Cardiac muscle cell (in vitro differentiated cells and primary cell): ENCODE results near the gene KCNS1. TPM values are rescaled to one million over a fixed set of nuclear protein-coding genes. Genes with fewer than 3 reads are reported as not detected.

Experiments used
- DNase-seq, 2 donors: peaks; one replicate each; pipeline versions ENCODE4 v3.0.0 to v3.0.0-alpha.2; 2010 to 2017; ENCODE audit warnings: low read depth in 1 of 2, low spot score in 1 of 2
- H3K27ac ChIP-seq: fragments of 200-600 bp; sonication (generic); 2 replicates; pipeline ENCODE4 v1.5.1; 2016
- H3K27me3 ChIP-seq: fragments of 200-600 bp; sonication (generic); 2 replicates; pipeline ENCODE4 v1.6.0; 2016; ENCODE audit warnings: control low read depth
- H3K36me3 ChIP-seq: fragments of 200-600 bp; sonication (generic); 2 replicates; pipeline ENCODE4 v1.5.1; 2016; ENCODE audit warnings: control low read depth
- H3K4me1 ChIP-seq: fragments of 200-600 bp; sonication (generic); 2 replicates; pipeline ENCODE4 v1.8.1; 2017; ENCODE audit warnings: low read depth, mild to moderate bottlenecking, mixed run types
- H3K4me3 ChIP-seq: fragments of 200-600 bp; sonication (generic); 2 replicates; pipeline ENCODE4 v1.5.1; 2016; ENCODE audit warnings: mild to moderate bottlenecking
- H3K9me3 ChIP-seq: fragments of 200-600 bp; sonication (generic); 2 replicates; pipeline ENCODE4 v1.5.1; 2017; ENCODE audit warnings: low read depth, mild to moderate bottlenecking, control low read depth
- polyA plus RNA-seq: library from polyadenylated mRNA; unstranded; fragments of >200 nt; fragmentation: Nextera tagmentation; extraction: Ambion mirVana; gene quantifications from 2 replicates; pipeline ENCODE4 v1.2.1, GENCODE V29; 2016
- total RNA-seq: library from RNA; depleted of rRNA; stranded (reverse); fragments of >200 nt; gene quantifications from 2 replicates; pipeline ENCODE4 v1.2.3, GENCODE V29; 2016
- TF ChIP-seq, protein P1 (sequence below): IDR thresholded peaks from 2 replicates; pipeline ENCODE4 v1.5.1; 2012; ENCODE audit warnings: low read depth, mild to moderate bottlenecking, low read length

The KCNS1 gene
- total and polyA plus RNA-seq, 2 experiments from 2014 or later = not detected

DNA sequence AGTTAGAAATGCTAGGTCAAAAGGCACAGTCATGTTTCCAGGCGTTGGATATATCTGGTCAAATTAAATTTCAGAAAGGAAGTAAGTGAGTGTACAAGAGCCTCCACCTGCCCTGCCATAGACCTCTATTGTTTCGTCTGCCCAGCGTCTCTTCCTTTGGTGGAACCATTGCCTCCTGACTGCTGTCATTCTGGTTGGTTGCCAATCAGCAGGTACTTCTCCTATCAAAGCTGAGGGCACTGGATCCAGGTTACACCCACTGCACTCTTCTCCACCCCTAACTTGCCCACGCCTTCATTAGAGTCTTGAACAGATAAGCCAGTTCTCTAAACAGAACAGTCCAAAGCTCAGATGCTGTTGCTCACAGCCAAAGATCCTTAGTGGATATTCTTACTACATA is 16.7 kb upstream of the KCNS1 start:
- TF ChIP-seq, protein P1, sequence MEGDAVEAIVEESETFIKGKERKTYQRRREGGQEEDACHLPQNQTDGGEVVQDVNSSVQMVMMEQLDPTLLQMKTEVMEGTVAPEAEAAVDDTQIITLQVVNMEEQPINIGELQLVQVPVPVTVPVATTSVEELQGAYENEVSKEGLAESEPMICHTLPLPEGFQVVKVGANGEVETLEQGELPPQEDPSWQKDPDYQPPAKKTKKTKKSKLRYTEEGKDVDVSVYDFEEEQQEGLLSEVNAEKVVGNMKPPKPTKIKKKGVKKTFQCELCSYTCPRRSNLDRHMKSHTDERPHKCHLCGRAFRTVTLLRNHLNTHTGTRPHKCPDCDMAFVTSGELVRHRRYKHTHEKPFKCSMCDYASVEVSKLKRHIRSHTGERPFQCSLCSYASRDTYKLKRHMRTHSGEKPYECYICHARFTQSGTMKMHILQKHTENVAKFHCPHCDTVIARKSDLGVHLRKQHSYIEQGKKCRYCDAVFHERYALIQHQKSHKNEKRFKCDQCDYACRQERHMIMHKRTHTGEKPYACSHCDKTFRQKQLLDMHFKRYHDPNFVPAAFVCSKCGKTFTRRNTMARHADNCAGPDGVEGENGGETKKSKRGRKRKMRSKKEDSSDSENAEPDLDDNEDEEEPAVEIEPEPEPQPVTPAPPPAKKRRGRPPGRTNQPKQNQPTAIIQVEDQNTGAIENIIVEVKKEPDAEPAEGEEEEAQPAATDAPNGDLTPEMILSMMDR = no peak
- Histone ChIP-seq H3K4me3 (no peak overlapping the region), H3K27me3 (no peaks in the 10 kb centered on the region), H3K4me1 (no peaks in the 10 kb centered on the region), H3K27ac (no peak overlapping the region), H3K9me3 (no peaks in the 10 kb centered on the region), H3K36me3 (no peaks in the 10 kb centered on the region)
- no peak for DNase-seq

DNA sequence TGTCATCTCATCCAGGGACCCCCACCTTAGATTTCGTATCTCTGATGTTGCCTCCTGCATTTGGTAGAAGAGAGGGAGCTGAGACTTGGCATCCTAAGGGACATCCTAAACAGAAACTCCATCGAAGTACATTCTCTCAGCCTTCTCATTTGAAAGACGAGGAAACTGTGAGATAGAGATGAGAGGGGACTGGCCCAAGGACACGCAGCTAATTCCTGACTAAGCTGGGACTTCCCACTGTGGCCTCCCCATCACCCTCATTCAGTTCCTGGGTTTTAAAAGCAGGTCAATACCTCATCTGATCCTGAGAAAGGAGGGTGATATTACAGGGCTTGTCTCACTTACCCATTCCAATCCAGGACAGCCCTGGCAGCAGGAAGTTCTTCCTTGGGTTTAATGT is 14.9 kb upstream of the KCNS1 start:
- H3K4me1 ChIP-seq = no peaks in the 10 kb centered on the region
- DNase-seq = no peak
- H3K4me3 ChIP-seq = no peak overlapping the region
- TF ChIP-seq, protein P1 = no peak
- H3K36me3 ChIP-seq = no peaks in the 10 kb centered on the region
- no peak overlapping the region for H3K27ac ChIP-seq
- no peaks in the 10 kb centered on the region for H3K9me3 ChIP-seq
- no peaks in the 10 kb centered on the region for H3K27me3 ChIP-seq

DNA sequence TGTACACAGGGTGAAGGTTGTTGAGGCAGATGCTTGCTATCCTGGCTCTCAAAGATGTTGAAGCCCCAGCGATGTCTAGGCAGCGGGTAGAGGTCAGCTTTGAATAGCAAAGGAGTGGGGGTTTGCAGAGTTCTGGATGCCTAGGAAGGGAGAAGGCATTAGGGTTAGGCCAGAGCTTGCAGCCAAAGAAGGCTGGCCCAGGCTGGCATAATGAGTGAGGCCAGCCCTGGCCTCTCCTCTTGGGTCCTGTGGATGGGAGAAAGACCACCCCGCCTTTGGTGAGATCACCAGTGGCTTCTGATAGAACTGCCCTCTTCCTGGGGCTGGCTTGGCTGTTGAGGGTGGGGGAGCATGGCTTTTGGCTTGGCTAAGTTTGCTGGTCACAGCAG is 14.5 kb upstream of the KCNS1 start:
- Histone ChIP-seq H3K36me3 (no peaks in the 10 kb centered on the region), H3K27me3 (no peaks in the 10 kb centered on the region), H3K9me3 (no peaks in the 10 kb centered on the region), H3K4me3 (no peak overlapping the region), H3K27ac (no peak overlapping the region), H3K4me1 (no peaks in the 10 kb centered on the region)
- TF ChIP-seq, protein P1 = no peak
- DNase-seq = no peak

DNA sequence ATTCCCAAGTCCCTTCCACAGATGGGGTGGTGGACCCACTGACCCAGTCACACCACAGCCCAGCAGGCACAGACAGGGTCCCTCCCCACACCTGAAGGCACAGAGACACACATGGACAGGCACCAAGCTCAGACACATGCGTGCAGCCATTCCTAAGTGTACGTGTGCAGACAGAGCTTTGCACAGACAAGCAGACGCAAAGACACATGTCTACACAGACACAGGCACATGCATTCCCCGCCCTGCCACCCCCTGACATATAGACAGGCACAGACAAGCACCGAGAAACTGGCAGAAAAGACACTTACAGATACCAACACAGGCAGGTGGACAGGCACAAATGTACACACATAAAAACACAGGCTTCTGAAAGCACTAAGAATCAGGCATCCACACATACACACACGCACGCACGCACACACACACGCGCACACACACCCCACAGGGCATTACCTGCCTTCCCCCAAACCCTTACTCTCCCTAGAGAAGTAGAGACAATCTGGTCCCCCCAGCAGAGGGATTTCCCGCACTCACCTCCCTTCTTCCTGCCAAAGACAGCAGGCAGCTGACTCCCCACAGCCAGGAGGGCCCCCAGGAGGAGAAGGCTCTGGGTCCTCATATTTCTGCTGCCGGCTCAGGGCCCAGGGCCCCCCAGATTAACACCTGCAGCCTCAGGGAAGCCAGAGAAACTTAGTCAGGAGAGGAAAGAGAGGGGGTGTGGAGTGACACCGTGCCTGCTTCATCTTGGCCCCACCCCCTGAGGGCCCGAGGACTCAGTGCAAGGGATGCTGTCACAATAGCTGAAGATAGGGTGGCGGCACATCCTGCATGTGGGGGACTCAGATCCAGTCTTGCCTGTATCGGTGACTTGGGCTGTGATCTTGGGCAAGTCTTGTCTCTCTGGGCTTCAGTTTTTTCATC is 13.8 kb upstream of the KCNS1 start, which contains the start of gene WFDC5:
WFDC5 (minus strand) TSS at position 710 of the 921 bp plus-strand sequence; CDS start at position 619, 91 bp downstream.
- Histone ChIP-seq H3K4me3 (no peak within 1 kb of the TSS), H3K27me3 (no peaks in the 10 kb centered on the region), H3K9me3 (no peaks in the 10 kb centered on the region), H3K36me3 (no peaks in the 10 kb centered on the region), H3K4me1 (no peaks in the 10 kb centered on the region), H3K27ac (no peak within 1 kb of the TSS)
- TF ChIP-seq, protein P1 = no peak
- DNase-seq = no peak

DNA sequence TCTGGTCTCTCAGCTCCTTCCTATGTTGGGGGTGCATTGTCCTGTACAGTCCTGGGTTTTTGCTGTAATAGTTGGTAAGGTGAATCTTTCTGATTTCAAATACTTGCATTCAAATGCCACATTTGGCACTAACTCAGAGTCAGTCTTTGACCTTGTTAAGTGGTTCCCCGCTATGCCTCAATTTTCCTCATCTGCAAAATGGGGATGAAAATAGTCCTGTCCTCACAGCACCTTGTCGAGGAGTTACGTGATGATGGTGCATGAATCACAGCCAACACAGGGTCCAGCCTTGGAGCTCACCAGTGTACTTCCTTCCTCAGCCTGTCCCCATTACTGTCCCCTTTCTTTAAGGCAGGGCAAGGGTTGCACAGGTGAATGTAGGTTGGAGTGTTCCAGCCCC is 12.9 kb upstream of the KCNS1 start:
- Histone ChIP-seq H3K4me3 (no peak overlapping the region), H3K9me3 (no peaks in the 10 kb centered on the region), H3K4me1 (no peaks in the 10 kb centered on the region), H3K27me3 (no peaks in the 10 kb centered on the region), H3K27ac (no peak overlapping the region), H3K36me3 (no peaks in the 10 kb centered on the region)
- TF ChIP-seq, protein P1 = no peak
- no peak for DNase-seq
